ENCODE data around the gene LMOD3. TPM values are rescaled to one million over a fixed set of nuclear protein-coding genes. Genes with fewer than 3 reads are reported as not detected.
A peak's percentile ranks its signal among the peaks of the same experiment; 100 is the strongest.

LMOD3 gene
- total RNA-seq, 1 donor from 2014 or later: not detected

DNA sequence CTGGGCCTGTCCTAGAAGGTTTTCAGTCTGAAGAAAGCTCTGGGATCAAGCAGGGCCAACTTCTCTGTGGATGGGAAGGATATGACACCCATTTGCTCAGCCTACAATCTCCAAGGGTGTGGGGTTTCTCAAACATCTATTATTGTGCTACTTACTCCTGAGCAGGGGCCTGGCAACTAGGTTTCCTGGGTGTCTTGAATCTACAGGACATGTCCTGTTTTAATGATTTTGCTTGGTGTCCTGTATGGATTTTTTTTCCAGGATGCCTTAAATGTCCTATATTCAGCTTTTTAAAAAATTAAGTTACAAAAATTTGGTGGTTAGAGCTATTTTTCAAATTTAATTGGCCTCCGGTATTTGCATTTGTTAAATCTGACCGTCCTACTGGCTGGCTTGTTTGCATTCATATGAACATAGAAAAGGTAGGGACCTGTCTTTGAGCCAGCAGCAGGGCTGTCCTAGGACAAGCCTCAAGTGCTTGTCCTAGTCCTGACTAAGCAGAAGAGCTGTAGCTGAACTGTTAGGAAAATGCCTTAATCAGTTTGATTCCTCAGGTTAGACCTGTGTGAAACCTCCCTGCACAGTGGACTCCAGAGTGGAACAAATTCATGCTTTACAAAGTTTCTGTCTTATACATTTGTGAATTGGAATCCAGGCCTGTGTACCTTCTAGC, 40.0 kb upstream of the LMOD3 start:
- CTCF ChIA-PET: interaction anchor here (0.7 to 3.7 kb wide), 11 partner anchors 9 to 509 kb away, joined by 3 to 35 read pairs (median 5); no protein-coding TSS in a partner anchor
- no peak for ATAC-seq (ENCODE audit: low read depth)
- Mint-ChIP-seq H3K9me3 (no peaks in the 10 kb centered on the region), H3K27me3 (no peaks in the 10 kb centered on the region), H3K4me3 (no peak overlapping the region), H3K36me3 (ENCODE audit: low read depth) (no peaks in the 10 kb centered on the region), H3K4me1 (no peaks in the 10 kb centered on the region), H3K27ac (no peak overlapping the region)
- TF ChIP-seq CTCF (IDR thresholded peaks at IDR 0.05): no peak
- POLR2A ChIA-PET: no interaction called here
- intact Hi-C loops (cut with micrococcal nuclease): loop anchor here (1.0 to 5.0 kb wide), 2 partner anchors 248 to 265 kb away; no protein-coding TSS in a partner anchor
- DNase-seq: no peak

DNA sequence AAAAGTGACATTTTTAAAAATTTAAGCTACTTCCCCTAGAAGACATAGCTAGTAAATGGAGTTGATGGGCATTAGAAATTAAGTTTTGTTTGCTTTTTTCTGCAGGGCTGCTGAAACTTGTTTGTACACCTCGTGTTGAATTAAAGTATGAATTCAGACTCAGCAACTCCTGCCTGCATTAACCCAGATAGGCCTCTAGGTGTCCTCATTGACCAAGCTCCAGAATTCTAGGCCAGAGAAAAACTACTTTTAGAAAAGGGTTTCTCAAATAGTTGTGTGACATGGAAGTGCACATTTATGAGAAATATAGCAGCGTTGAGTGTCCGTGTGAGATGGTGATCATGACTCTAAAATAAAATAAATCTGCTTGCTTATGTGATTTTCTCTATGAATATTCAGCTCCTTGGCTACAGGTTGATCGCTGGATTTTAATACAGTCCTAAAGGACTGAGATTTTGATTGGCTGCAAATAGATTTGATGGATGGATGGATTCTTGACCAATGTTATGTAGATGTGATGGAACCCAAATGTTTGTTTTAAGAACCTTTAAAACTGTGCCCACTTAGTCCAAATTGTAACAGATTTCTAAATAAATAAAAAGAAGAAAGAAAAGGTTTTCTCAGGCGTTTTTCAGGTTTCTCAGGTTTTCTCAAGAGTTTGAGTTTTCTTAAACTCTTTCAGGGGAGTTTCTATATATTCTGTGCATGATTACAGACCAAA, 39.4 kb upstream of the LMOD3 start:
- intact Hi-C loops (cut with micrococcal nuclease): loop anchor here (1.0 to 5.0 kb wide), 4 partner anchors 145 to 278 kb away; no protein-coding TSS in a partner anchor

GRCh38 chr3:69160525-69160924, 38.1 kb upstream of the LMOD3 start:
- no peak for TF ChIP-seq CTCF (IDR thresholded peaks at IDR 0.05)
- no peak overlapping the region for H3K27ac Mint-ChIP-seq
- no peaks in the 10 kb centered on the region for H3K36me3 Mint-ChIP-seq (ENCODE audit: low read depth)

More for the DNA sequence above, 39.4 kb upstream of the LMOD3 start:
- no peaks in the 10 kb centered on the region for H3K9me3 Mint-ChIP-seq
- H3K4me3 Mint-ChIP-seq: no peak overlapping the region
- H3K27ac Mint-ChIP-seq: no peak overlapping the region
- no peaks in the 10 kb centered on the region for H3K27me3 Mint-ChIP-seq
- POLR2A ChIA-PET: interaction anchor here (0.6 kb wide), 1 partner anchor 112 kb away, joined by 5 read pairs; no protein-coding TSS in a partner anchor
- CTCF ChIA-PET: interaction anchor here (0.7 to 3.7 kb wide), 22 partner anchors 11 to 512 kb away, joined by 3 to 35 read pairs (median 3); no protein-coding TSS in a partner anchor
- TF ChIP-seq CTCF (IDR thresholded peaks at IDR 0.05): peak; percentile 76
- peak; percentile 37 for ATAC-seq (ENCODE audit: low read depth)
- H3K4me1 Mint-ChIP-seq: no peaks in the 10 kb centered on the region
- no peak for DNase-seq
- no peaks in the 10 kb centered on the region for H3K36me3 Mint-ChIP-seq (ENCODE audit: low read depth)

GRCh38 chr3:69160107-69160506, 37.7 kb upstream of the LMOD3 start:
- no peaks in the 10 kb centered on the region for H3K4me1 Mint-ChIP-seq
- ATAC-seq (ENCODE audit: low read depth): no peak
- H3K4me3 Mint-ChIP-seq: no peak overlapping the region
- H3K27ac Mint-ChIP-seq: no peak overlapping the region
- no peaks in the 10 kb centered on the region for H3K36me3 Mint-ChIP-seq (ENCODE audit: low read depth)
- intact Hi-C loops (cut with micrococcal nuclease): loop anchor here (5.0 kb wide), 1 partner anchor 267 kb away; no protein-coding TSS in a partner anchor
- TF ChIP-seq CTCF (IDR thresholded peaks at IDR 0.05): no peak
- no peak for DNase-seq
- ChIA-PET POLR2A (no interaction called here), CTCF (interaction anchor here (0.6 to 3.7 kb wide), 5 partner anchors 40 to 513 kb away, joined by 3 to 35 read pairs (median 3); no protein-coding TSS in a partner anchor)
- H3K27me3 Mint-ChIP-seq: peaks cover 9% of the 10 kb centered on the region
- H3K9me3 Mint-ChIP-seq: no peaks in the 10 kb centered on the region

More at GRCh38 chr3:69160525-69160924, 38.1 kb upstream of the LMOD3 start:
- CTCF ChIA-PET: interaction anchor here (0.6 to 3.7 kb wide), 9 partner anchors 39 to 513 kb away, joined by 3 to 35 read pairs (median 5); no protein-coding TSS in a partner anchor
- Mint-ChIP-seq H3K4me3 (no peak overlapping the region), H3K9me3 (no peaks in the 10 kb centered on the region), H3K4me1 (no peaks in the 10 kb centered on the region), H3K27me3 (peaks cover 5% of the 10 kb centered on the region)
- ATAC-seq (ENCODE audit: low read depth) (no peak), DNase-seq (no peak)
- intact Hi-C loops (cut with micrococcal nuclease): loop anchor here (5.0 kb wide), 1 partner anchor 267 kb away; no protein-coding TSS in a partner anchor
- POLR2A ChIA-PET: no interaction called here

GRCh38 chr3:69149586-69149985, 27.2 kb upstream of the LMOD3 start:
- Mint-ChIP-seq H3K36me3 (ENCODE audit: low read depth) (no peaks in the 10 kb centered on the region), H3K27me3 (peaks cover 4% of the 10 kb centered on the region), H3K4me3 (no peak overlapping the region), H3K9me3 (no peaks in the 10 kb centered on the region), H3K27ac (no peak overlapping the region), H3K4me1 (no peaks in the 10 kb centered on the region)
- ChIA-PET POLR2A (no interaction called here), CTCF (interaction anchor here (1.6 kb wide), 1 partner anchor 12 kb away, joined by 3 read pairs; no protein-coding TSS in a partner anchor)
- intact Hi-C loops (cut with micrococcal nuclease): no loop called here
- DNase-seq: no peak
- ATAC-seq (ENCODE audit: low read depth): no peak
- TF ChIP-seq CTCF (IDR thresholded peaks at IDR 0.05): no peak
